ENCODE data around the gene TAS2R40. TPM values are rescaled to one million over a fixed set of nuclear protein-coding genes. Genes with fewer than 3 reads are reported as not detected.
A peak's percentile ranks its signal among the peaks of the same experiment; 100 is the strongest.

The TAS2R40 gene
- total RNA-seq, 6 donors from 2014 or later: not detected

DNA sequence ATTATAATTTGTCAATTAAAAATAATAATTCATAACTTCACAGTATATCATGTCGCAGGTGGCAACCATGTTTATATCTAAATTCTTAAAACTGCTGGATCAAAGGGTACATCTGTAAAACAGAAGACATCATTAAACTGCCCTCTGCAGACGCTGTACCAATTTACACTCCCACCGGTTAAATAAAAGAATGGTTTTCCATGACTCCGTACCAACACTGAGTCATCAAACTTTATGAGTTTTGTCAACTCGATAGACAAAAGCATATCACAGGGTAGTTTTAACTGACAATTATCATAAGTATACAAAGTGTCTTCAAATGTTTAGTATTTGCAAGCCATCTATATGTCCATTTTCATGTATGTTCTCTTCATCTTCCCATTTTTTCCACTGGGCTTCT, 35.7 kb downstream of the TAS2R40 start:
- Histone ChIP-seq H3K9me3 (no peaks in the 10 kb centered on the region), H3K27ac (no peak overlapping the region), H3K36me3 (no peaks in the 10 kb centered on the region), H3K4me3 (no peak overlapping the region), H3K4me1 (peaks cover under 1 to 8% (median 2%) of the 10 kb centered on the region in 4 donors), H3K27me3 (no peaks in the 10 kb centered on the region)
- DNase-seq (no peak), ATAC-seq (ENCODE audit: low FRiP score in 2 of 2) (no peak)
- WGBS, 2 donors: 93% methylated on average over 5 of the region's 5 CpGs
- TF ChIP-seq POLR2A (IDR thresholded peaks at IDR 0.05): no peak
- TF ChIP-seq POLR2AphosphoS5 (IDR thresholded peaks at IDR 0.05): no peak
- TF ChIP-seq, protein P1, sequence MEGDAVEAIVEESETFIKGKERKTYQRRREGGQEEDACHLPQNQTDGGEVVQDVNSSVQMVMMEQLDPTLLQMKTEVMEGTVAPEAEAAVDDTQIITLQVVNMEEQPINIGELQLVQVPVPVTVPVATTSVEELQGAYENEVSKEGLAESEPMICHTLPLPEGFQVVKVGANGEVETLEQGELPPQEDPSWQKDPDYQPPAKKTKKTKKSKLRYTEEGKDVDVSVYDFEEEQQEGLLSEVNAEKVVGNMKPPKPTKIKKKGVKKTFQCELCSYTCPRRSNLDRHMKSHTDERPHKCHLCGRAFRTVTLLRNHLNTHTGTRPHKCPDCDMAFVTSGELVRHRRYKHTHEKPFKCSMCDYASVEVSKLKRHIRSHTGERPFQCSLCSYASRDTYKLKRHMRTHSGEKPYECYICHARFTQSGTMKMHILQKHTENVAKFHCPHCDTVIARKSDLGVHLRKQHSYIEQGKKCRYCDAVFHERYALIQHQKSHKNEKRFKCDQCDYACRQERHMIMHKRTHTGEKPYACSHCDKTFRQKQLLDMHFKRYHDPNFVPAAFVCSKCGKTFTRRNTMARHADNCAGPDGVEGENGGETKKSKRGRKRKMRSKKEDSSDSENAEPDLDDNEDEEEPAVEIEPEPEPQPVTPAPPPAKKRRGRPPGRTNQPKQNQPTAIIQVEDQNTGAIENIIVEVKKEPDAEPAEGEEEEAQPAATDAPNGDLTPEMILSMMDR (IDR thresholded peaks at IDR 0.05): no peak
- TF ChIP-seq EP300 (IDR thresholded peaks at IDR 0.05): no peak

DNA sequence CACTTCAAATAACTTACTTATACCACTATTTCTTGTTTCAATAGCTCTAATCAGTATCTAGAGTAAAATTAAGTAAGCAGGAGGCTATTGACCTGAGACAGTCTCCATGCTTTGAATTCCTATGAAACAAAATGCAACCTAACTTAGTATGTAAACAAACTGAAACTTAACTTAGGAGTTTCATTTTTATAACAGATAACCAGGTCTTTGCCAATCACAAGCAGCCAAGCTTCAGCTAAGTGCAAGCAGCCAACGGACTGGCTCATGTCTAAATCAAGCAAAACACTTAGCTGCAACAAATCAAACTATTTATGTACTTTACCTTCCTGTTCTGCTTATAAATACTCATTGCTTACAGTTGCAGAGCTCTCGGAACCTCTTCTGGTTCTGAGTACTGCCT, 37.0 kb downstream of the TAS2R40 start:
- Histone ChIP-seq H3K4me3 (no peak overlapping the region), H3K27ac (peak overlapping the region in 2 of 4 donors; percentile 42 to 55), H3K4me1 (peaks cover 4 to 15% (median 6%) of the 10 kb centered on the region in 4 donors), H3K36me3 (no peaks in the 10 kb centered on the region), H3K27me3 (no peaks in the 10 kb centered on the region), H3K9me3 (no peaks in the 10 kb centered on the region)
- TF ChIP-seq POLR2AphosphoS5 (IDR thresholded peaks at IDR 0.05) (no peak), POLR2A (IDR thresholded peaks at IDR 0.05) (no peak), EP300 (IDR thresholded peaks at IDR 0.05) (no peak)
- TF ChIP-seq, protein P1 (IDR thresholded peaks at IDR 0.05): no peak
- DNase-seq: peak in 1 of 2 donors; percentile 36
- 17 to 27% methylated on average over 2 of the region's 2 CpGs for WGBS, 2 donors
- no peak for ATAC-seq (ENCODE audit: low FRiP score in 2 of 2)

DNA sequence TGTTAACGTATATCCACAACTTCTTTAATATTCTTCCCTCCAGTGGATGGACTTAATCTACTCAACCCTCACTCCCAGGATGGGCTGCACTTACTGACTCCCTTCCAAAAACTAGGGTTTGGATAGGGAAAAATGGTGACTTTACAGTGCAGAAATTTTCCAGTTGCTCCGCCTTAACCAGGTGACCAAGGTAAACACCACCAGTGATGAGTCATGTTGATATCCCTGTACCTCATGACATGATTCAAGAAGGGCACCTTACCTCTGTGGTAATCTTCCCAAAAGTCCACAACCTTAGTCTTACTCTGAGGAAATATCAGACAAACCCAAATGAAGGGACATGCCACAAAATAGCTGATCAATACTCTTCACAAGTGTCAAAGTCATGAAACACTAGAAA, 37.9 kb downstream of the TAS2R40 start:
- H3K9me3 ChIP-seq: no peaks in the 10 kb centered on the region
- 83 to 96% methylated on average over 2 of the region's 2 CpGs for WGBS, 2 donors
- DNase-seq (no peak), ATAC-seq (ENCODE audit: low FRiP score in 2 of 2) (no peak)
- TF ChIP-seq POLR2A (IDR thresholded peaks at IDR 0.05): no peak
- no peak for TF ChIP-seq EP300 (IDR thresholded peaks at IDR 0.05)
- TF ChIP-seq, protein P1 (IDR thresholded peaks at IDR 0.05): no peak
- TF ChIP-seq POLR2AphosphoS5 (IDR thresholded peaks at IDR 0.05): no peak
- peaks cover 11 to 23% (median 15%) of the 10 kb centered on the region in 4 donors for H3K4me1 ChIP-seq
- H3K36me3 ChIP-seq: no peaks in the 10 kb centered on the region
- no peaks in the 10 kb centered on the region for H3K27me3 ChIP-seq
- H3K4me3 ChIP-seq: no peak overlapping the region
- H3K27ac ChIP-seq: no peak overlapping the region

DNA sequence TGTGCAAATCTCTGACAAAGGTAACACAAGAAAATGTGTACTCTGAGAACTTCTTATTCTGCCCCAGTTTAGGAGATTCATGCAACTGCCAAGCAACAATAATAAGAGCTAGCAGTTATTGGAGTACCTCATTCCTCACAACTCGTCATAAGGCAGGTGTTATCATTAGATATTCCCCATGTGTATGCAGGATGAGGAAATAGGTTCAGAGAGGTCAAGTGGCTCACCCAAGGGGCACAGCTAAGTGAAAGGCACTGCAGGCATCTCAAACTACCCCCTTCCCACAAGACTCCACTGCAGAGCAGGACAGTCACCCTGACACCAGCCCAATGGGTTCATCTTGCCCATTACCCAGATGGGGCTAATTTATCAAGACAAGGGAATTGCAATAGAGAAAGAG, 40.1 kb downstream of the TAS2R40 start:
- DNase-seq (no peak), ATAC-seq (ENCODE audit: low FRiP score in 2 of 2) (no peak)
- 50 to 79% methylated on average over 1 of the region's 1 CpG for WGBS, 2 donors
- Histone ChIP-seq H3K27me3 (no peaks in the 10 kb centered on the region), H3K4me1 (peaks cover 17 to 30% (median 18%) of the 10 kb centered on the region in 4 donors), H3K9me3 (no peaks in the 10 kb centered on the region), H3K36me3 (peaks cover 0 to 3% (median under 1%) of the 10 kb centered on the region in 4 donors), H3K4me3 (no peak overlapping the region), H3K27ac (no peak overlapping the region)
- TF ChIP-seq, protein P1 (IDR thresholded peaks at IDR 0.05): no peak
- TF ChIP-seq EP300 (IDR thresholded peaks at IDR 0.05) (no peak), POLR2AphosphoS5 (IDR thresholded peaks at IDR 0.05) (no peak), POLR2A (IDR thresholded peaks at IDR 0.05) (no peak)

All from upper lobe of left lung (tissue), 6 donors.